SK-N-SH (cell line): Measurements from ENCODE around the gene KIAA1549. TPM values are rescaled to one million over a fixed set of nuclear protein-coding genes. Genes with fewer than 3 reads are reported as not detected.

ENCODE experiments used
- CTCF ChIA-PET: fragments of 300-600, 350-600 bp; formaldehyde crosslinking; extraction: SDS; loops from one replicate; lab custom pipeline; 2021; lab: Yijun Ruan, JAX
- POLR2A ChIA-PET: fragments of 350-600 bp; sonication (Branson Sonifier 250); formaldehyde crosslinking; extraction: SDS; loops from one replicate; lab custom pipeline; 2020; ENCODE audit warnings: antibody characterized with exemption, inconsistent platforms; lab: Yijun Ruan, JAX
- DNase-seq: peaks from one replicate; pipeline ENCODE4 v3.0.0; 2012
- H2AFZ ChIP-seq: fragments of 200-600 bp; sonication (generic); 2 replicates; pipeline ENCODE4 v1.8.1; 2016; ENCODE audit warnings: antibody characterized with exemption, mild to moderate bottlenecking, low read depth
- H3F3A ChIP-seq: fragments of 200-600 bp; sonication (generic); replicated peaks from 2 replicates; pipeline ENCODE3; 2016; ENCODE audit warnings: antibody characterized with exemption, mild to moderate bottlenecking; ENCODE audit not compliant: insufficient read depth
- H3K27ac ChIP-seq, 2 experiments: fragments of 200-500 bp in 1 of 2; fragments of 200-600 bp in 1 of 2; sonication (Bioruptor generic) in 1 of 2; sonication (generic), shearing (Covaris generic) in 1 of 2; 2 replicates each; pipeline versions ENCODE4 v1.5.1 to v1.6.1; 2014 to 2016; ENCODE audit warnings: low read depth in 2 of 2, inconsistent platforms in 1 of 2, low read length in 1 of 2, mild to moderate bottlenecking in 1 of 2, mixed read lengths in 1 of 2
- H3K27me3 ChIP-seq: fragments of 200-600 bp; sonication (generic), shearing (Covaris generic); 2 replicates; pipeline ENCODE4 v1.6.1; 2016; ENCODE audit warnings: mixed run types; ENCODE audit not compliant: insufficient read depth
- H3K36me3 ChIP-seq, 2 experiments: fragments of 200-500 bp in 1 of 2; fragments of 200-600 bp in 1 of 2; sonication (Bioruptor generic) in 1 of 2; sonication (generic) in 1 of 2; replicated peaks in 1 of 2; 2 replicates each; pipeline versions ENCODE3 to v1.5.1; 2014 to 2016; ENCODE audit warnings: low read length in 1 of 2, mild to moderate bottlenecking in 1 of 2; ENCODE audit not compliant: insufficient read depth in 2 of 2, control insufficient read depth in 1 of 2
- H3K4me1 ChIP-seq, 2 experiments: fragments of 200-500 bp in 1 of 2; fragments of 200-600 bp in 1 of 2; sonication (Bioruptor generic) in 1 of 2; sonication (generic), shearing (Covaris generic) in 1 of 2; 2 replicates each; pipeline versions ENCODE4 v1.5.1 to v1.6.1; 2014 to 2016; ENCODE audit warnings: low read depth in 1 of 2, low read length in 1 of 2, mixed run types in 1 of 2; ENCODE audit not compliant: insufficient read depth in 2 of 2, control insufficient read depth in 1 of 2
- H3K4me2 ChIP-seq: fragments of 200-600 bp; sonication (generic), shearing (Covaris generic); 2 replicates; pipeline ENCODE4 v1.6.1; 2017; ENCODE audit warnings: mixed run types
- H3K4me3 ChIP-seq, 2 experiments: fragments of 200-500 bp in 1 of 2; fragments of 200-600 bp in 1 of 2; sonication (Bioruptor generic) in 1 of 2; sonication (generic), shearing (Covaris generic) in 1 of 2; 2 replicates each; pipeline versions ENCODE4 v1.5.1 to v1.8.1; 2014 to 2016; ENCODE audit warnings: low read depth in 2 of 2, inconsistent platforms in 1 of 2, low read length in 1 of 2, mild to moderate bottlenecking in 1 of 2, mixed read lengths in 1 of 2, moderate library complexity in 1 of 2
- H3K79me2 ChIP-seq: fragments of 200-600 bp; sonication (generic); 2 replicates; pipeline ENCODE4 v1.8.1; 2017; ENCODE audit warnings: mild to moderate bottlenecking; ENCODE audit not compliant: insufficient read depth
- H3K9ac ChIP-seq: fragments of 200-600 bp; sonication (generic); 2 replicates; pipeline ENCODE4 v1.6.1; 2017; ENCODE audit warnings: mixed run types
- H3K9me2 ChIP-seq: fragments of 200-600 bp; sonication (generic); 2 replicates; pipeline ENCODE4 v1.6.1; 2017; ENCODE audit warnings: mixed run types
- H3K9me3 ChIP-seq: fragments of 200-600 bp; sonication (generic); 2 replicates; pipeline ENCODE4 v1.6.1; 2017; ENCODE audit warnings: mixed run types, mild to moderate bottlenecking, moderate library complexity
- H4K20me1 ChIP-seq: fragments of 200-600 bp; sonication (generic); 2 replicates; pipeline ENCODE4 v1.6.1; 2017; ENCODE audit warnings: mild to moderate bottlenecking, mixed run types; ENCODE audit not compliant: insufficient read depth
- CHD2 ChIP-seq: fragments of 150-350 bp; IDR thresholded peaks from 2 replicates; pipeline ENCODE4 v1.6.1; 2018; ENCODE audit warnings: low read length; ENCODE audit not compliant: partially characterized antibody
- ELF1 ChIP-seq: IDR thresholded peaks from 2 replicates; pipeline ENCODE4 v1.4.0; 2012
- EP300 ChIP-seq, 2 experiments: IDR thresholded peaks; 2 replicates each; pipeline versions ENCODE4 v1.4.0 to v1.6.1; 2012; ENCODE audit warnings: borderline replicate concordance in 1 of 2, low read depth in 1 of 2, low read length in 1 of 2
- JUND ChIP-seq: IDR thresholded peaks from 2 replicates; pipeline ENCODE4 v1.4.0; 2012
- MEF2A ChIP-seq: IDR thresholded peaks from 2 replicates; pipeline ENCODE4 v1.4.0; 2012; ENCODE audit warnings: low read depth, borderline replicate concordance
- NFIC ChIP-seq: IDR thresholded peaks from 2 replicates; pipeline ENCODE4 v1.4.0; 2012; ENCODE audit warnings: borderline replicate concordance
- RAD21 ChIP-seq: IDR thresholded peaks from 2 replicates; pipeline ENCODE4 v1.6.1; 2012; ENCODE audit warnings: mild to moderate bottlenecking, low read length
- RCOR1 ChIP-seq: fragments of 150-350 bp; IDR thresholded peaks from 2 replicates; pipeline ENCODE4 v1.6.1; 2017; ENCODE audit warnings: antibody characterized with exemption, low read length
- RXRA ChIP-seq: IDR thresholded peaks from 2 replicates; pipeline ENCODE4 v1.4.0; 2012; ENCODE audit warnings: low read depth, mild to moderate bottlenecking, borderline replicate concordance
- SIN3A ChIP-seq: IDR thresholded peaks from 2 replicates; pipeline ENCODE4 v1.6.1; 2012; ENCODE audit warnings: low read depth, mild to moderate bottlenecking, low read length, moderate library complexity, borderline replicate concordance
- SMC3 ChIP-seq: IDR thresholded peaks from 2 replicates; pipeline ENCODE4 v1.6.1; 2012; ENCODE audit warnings: low read depth, low read length, improper control_type of control experiment
- WGBS: methylation state at CpG from one replicate; pipeline ENCODE4 v1.1.6; 2017; ENCODE audit warnings: low lambda C conversion rate; 5-methylcytosine and 5-hydroxymethylcytosine counted together
- polyA plus RNA-seq, 3 experiments: library from polyadenylated mRNA; depleted of rRNA; stranded (reverse); fragments of >200 nt; gene quantifications; 2 replicates each; pipeline ENCODE4 v1.2.3, GENCODE V29; 2012
- TF ChIP-seq, protein P1 (sequence below): IDR thresholded peaks from 2 replicates; pipeline ENCODE4 v1.4.0; 2012; ENCODE audit warnings: low read depth
- TF ChIP-seq, protein P2 (sequence below): IDR thresholded peaks from 2 replicates; pipeline ENCODE4 v1.4.0; 2012; ENCODE audit warnings: low read depth, borderline replicate concordance

Gene KIAA1549
- polyA plus RNA-seq, 1 of the 3 experiments (the other 2 are of a cell fraction): 3.6 TPM

DNA sequence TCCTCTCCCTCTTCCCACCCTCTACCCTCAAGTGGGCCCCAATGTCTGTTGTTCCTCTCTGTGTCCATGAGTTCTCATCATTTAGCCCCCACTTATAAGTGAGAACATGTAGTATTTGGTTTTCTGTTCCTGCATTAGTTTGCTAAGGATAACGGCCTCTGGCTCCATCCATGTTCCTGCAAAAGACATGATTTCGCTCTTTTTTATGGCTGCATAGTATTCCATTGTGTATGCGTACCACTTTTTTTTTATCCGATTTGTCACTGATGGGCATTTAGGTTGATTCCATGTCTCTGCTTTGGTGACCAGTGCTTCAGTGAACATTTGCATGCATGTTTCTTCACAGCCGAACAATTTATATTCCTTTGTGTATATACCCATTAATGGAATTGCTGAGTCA, 131.5 kb downstream of the KIAA1549 start:
- no peak overlapping the region for H3K27ac ChIP-seq
- CTCF ChIA-PET: no interaction called here

DNA sequence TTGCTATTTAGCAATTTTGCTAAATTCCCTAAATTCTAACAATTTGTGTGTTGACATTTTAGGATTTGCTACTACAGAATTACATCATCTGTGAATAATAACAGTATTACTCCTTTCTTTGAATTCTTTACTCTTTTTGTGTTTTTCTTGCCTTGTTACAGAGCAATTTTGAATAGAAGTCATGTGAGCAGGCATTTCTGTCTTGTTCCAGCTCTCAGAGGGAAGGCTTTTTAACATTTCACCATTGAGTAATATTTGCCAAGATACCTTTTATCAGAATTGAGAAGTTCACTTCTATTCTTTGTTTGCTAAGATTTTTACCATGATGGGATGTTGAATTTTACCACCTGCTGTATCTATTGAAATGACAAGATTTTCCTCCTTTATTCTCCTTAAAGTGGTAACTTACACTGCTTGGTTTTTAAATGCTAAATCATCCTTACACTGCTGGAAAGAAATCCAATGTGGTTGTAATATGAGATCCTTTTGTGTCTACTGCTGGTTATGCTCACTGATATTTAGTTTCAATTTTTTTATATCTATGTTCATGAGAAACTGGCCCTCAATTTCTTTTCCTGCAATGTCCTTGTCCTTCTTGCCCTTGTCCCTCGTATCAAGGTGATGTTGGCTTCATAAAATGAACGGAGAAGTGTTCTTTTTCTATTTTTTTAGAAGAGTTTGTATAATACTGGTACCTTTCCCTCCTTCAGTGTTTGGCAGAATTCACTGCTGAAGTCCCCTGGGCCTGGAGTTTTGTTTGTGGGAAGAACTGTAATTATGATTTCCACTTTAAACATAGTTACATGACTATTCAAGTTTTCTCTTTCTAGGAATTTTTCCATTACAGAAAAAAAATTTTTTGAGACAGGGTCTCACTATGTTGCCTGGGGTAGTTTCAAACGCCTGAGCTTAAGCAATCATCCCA, 132.9 kb downstream of the KIAA1549 start:
- no peak for DNase-seq
- no peak overlapping the region for H3K4me2 ChIP-seq
- TF ChIP-seq SMC3 (no peak), NFIC (no peak), RCOR1 (no peak), RAD21 (no peak), EP300 (IDR thresholded peaks at IDR 0.05; ENCODE audit: borderline replicate concordance in 1 of 2, low read depth in 1 of 2, low read length in 1 of 2) (no peak), RXRA (no peak), MEF2A (no peak), SIN3A (no peak), CHD2 (no peak), JUND (no peak)

More for the DNA sequence above, 131.5 kb downstream of the KIAA1549 start:
- no peaks in the 10 kb centered on the region; the same call in 1 of the 2 replicates for H3K9me3 ChIP-seq
- H2AFZ ChIP-seq: no peak overlapping the region
- POLR2A ChIA-PET: no interaction called here
- H3K4me1 ChIP-seq: peaks cover 0 to 3% of the 10 kb centered on the region in 2 experiments; a peak in 2 of 4 replicates
- no peak overlapping the region for H3K4me3 ChIP-seq
- no peaks in the 10 kb centered on the region for H4K20me1 ChIP-seq
- no peak overlapping the region for H3K4me2 ChIP-seq
- H3K36me3 ChIP-seq: peaks cover 21 to 51% of the 10 kb centered on the region in 2 experiments
- H3K79me2 ChIP-seq: no peaks in the 10 kb centered on the region
- no peaks in the 10 kb centered on the region for H3K9me2 ChIP-seq
- no peak for DNase-seq
- no peak for TF ChIP-seq ELF1
- TF ChIP-seq, protein P1, sequence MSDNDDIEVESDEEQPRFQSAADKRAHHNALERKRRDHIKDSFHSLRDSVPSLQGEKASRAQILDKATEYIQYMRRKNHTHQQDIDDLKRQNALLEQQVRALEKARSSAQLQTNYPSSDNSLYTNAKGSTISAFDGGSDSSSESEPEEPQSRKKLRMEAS: no peak
- TF ChIP-seq, protein P2, sequence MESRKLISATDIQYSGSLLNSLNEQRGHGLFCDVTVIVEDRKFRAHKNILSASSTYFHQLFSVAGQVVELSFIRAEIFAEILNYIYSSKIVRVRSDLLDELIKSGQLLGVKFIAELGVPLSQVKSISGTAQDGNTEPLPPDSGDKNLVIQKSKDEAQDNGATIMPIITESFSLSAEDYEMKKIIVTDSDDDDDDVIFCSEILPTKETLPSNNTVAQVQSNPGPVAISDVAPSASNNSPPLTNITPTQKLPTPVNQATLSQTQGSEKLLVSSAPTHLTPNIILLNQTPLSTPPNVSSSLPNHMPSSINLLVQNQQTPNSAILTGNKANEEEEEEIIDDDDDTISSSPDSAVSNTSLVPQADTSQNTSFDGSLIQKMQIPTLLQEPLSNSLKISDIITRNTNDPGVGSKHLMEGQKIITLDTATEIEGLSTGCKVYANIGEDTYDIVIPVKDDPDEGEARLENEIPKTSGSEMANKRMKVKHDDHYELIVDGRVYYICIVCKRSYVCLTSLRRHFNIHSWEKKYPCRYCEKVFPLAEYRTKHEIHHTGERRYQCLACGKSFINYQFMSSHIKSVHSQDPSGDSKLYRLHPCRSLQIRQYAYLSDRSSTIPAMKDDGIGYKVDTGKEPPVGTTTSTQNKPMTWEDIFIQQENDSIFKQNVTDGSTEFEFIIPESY: no peak
- no peak for TF ChIP-seq MEF2A
- no peaks in the 10 kb centered on the region for H3K27me3 ChIP-seq
- H3F3A ChIP-seq: peaks cover 3% of the 10 kb centered on the region
- H3K9ac ChIP-seq: no peak overlapping the region
- WGBS: 97% methylated on average over 5 of the region's 5 CpGs

More for the DNA sequence above, 132.9 kb downstream of the KIAA1549 start:
- Histone ChIP-seq H3K4me1 (peaks cover 0 to 3% of the 10 kb centered on the region in 2 experiments; a peak in 2 of 4 replicates), H4K20me1 (no peaks in the 10 kb centered on the region), H3F3A (peaks cover 3% of the 10 kb centered on the region), H3K9me3 (no peaks in the 10 kb centered on the region; the same call in 1 of the 2 replicates), H3K79me2 (no peaks in the 10 kb centered on the region), H3K9me2 (no peaks in the 10 kb centered on the region), H3K9ac (no peak overlapping the region), H3K36me3 (peaks cover 26 to 52% of the 10 kb centered on the region in 2 experiments), H3K27ac (peak overlapping the region in 1 of 2 experiments; percentile 41; a peak in 1 of 4 replicates), H3K4me3 (no peak overlapping the region), H2AFZ (no peak overlapping the region), H3K27me3 (no peaks in the 10 kb centered on the region)
- ChIA-PET CTCF (interaction anchor here (1.9 kb wide), 1 partner anchor 11 kb away, joined by 6 read pairs; no protein-coding TSS in a partner anchor), POLR2A (no interaction called here)
- 93% methylated on average over 3 of the region's 3 CpGs for WGBS
